HL-60/S4 treated with phorbol 12-myristate 13-acetate at 8.2 ng/mL for 4 days and 3 days (cell line): ENCODE results near the gene CARD14.
"Not testable (repeated sequence)": the region's sequence is repeated elsewhere in the genome, so short reads cannot be mapped to it uniquely, and the experiment has no call there.

Experiments used
- in situ Hi-C: fragments of 300-500 bp; cut with MboI; formaldehyde crosslinking; loops from 2 replicates; pipeline ENCODE4 v1.15.0; 2022; ENCODE audit warnings: low sequenced_read_pairs

The CARD14 gene

GRCh38 chr17:80223142-80223815, 53.4 kb downstream of the CARD14 start:
- in situ Hi-C loops = no loop called here

GRCh38 chr17:80223838-80224497, 54.1 kb downstream of the CARD14 start:
- in situ Hi-C loops = no loop called here

DNA sequence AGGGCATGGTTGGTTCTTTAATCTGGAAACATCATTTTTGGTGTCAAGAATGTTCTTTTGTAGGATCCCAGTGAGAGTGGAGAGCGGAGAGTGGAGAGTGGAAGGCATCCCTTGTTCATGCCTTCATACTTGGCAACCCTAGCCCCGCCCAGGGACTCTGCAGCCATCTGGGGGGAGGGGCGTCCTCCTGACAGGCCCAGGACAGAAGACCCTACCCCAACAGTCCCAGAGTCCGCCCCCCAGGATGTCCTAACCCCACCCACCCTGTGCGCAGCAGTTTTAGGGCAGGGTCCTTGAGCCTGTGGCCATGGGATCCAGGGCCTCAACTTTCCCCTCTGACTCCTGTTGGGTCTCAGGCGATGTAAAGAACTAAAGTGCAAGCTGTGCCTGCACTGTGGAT, 54.9 kb downstream of the CARD14 start:
- in situ Hi-C loops = no loop called here

GRCh38 chr17:80225230-80225629, 55.4 kb downstream of the CARD14 start:
- in situ Hi-C loops = no loop called here

GRCh38 chr17:80227156-80227555, 57.3 kb downstream of the CARD14 start:
- in situ Hi-C loops = no loop called here

DNA sequence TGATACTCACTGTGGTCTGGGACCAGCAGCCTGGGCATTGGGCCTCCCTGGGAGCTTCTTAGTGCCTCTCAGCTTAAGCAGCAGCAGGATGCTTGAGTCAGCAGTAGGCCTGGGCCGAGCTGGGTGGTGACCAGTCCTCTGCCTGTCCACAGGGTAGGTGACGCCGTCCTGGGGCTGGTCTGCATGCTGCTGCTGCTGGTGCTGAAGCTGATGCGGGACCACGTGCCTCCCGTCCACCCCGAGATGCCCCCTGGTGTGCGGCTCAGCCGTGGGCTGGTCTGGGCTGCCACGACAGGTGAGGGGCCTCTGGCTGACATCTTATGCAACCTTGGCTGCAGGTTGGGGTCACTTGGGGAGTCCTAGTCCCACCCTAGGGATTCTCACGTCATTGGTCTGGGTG, 57.8 kb downstream of the CARD14 start:
- in situ Hi-C loops = no loop called here

- in situ Hi-C loops = no loop called here
Observed at GRCh38 chr17:80228477-80228876, 58.6 kb downstream of the CARD14 start.

GRCh38 chr17:80229011-80229410, 59.2 kb downstream of the CARD14 start:
- in situ Hi-C loops = no loop called here

DNA sequence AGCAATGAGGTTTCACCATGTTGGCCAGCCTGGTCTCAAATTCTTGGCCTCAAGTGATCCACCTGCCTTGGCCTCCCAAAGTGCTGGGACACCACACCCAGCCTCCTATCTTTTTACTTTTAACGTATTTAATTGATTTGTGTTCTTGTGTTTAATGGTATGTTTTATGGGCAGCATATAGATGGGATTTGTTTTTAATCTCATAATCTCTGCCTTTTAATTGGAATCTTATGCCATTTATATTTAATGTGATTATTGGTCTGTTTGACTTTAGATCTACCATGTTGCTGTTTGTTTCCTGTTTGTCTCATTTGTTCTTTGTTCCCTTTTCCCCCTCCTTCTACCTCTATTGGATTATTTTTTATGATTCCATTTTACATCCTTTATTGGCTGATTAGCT, 62.6 kb downstream of the CARD14 start:
- in situ Hi-C loops = no loop called here

- in situ Hi-C loops = no loop called here
Observed at GRCh38 chr17:80233202-80233601, 63.4 kb downstream of the CARD14 start.

- in situ Hi-C loops = no loop called here
Observed at GRCh38 chr17:80236911-80237310, 67.1 kb downstream of the CARD14 start.

- in situ Hi-C loops = no loop called here
Observed at GRCh38 chr17:80237386-80237785, 67.6 kb downstream of the CARD14 start.

DNA sequence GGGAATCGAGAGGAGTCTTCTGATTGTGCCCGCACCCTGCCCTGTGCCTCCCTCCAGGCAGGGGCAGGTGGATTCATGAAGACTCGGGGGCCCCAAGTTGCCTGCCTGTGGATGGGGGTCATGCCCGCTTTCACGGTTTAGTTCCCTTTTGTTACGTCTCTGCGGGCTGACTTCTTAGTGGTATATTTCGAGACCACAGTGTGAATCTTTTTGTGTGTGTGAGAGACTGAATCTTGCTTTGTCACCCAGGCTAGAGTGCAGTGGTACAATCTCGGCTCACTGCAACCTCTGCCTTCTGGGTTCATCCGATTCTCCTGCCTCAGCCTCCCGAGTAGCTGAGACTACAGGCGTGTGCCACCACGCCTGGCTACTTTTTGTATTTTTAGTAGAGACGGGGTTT, 72.7 kb downstream of the CARD14 start:
- in situ Hi-C loops = no loop called here

DNA sequence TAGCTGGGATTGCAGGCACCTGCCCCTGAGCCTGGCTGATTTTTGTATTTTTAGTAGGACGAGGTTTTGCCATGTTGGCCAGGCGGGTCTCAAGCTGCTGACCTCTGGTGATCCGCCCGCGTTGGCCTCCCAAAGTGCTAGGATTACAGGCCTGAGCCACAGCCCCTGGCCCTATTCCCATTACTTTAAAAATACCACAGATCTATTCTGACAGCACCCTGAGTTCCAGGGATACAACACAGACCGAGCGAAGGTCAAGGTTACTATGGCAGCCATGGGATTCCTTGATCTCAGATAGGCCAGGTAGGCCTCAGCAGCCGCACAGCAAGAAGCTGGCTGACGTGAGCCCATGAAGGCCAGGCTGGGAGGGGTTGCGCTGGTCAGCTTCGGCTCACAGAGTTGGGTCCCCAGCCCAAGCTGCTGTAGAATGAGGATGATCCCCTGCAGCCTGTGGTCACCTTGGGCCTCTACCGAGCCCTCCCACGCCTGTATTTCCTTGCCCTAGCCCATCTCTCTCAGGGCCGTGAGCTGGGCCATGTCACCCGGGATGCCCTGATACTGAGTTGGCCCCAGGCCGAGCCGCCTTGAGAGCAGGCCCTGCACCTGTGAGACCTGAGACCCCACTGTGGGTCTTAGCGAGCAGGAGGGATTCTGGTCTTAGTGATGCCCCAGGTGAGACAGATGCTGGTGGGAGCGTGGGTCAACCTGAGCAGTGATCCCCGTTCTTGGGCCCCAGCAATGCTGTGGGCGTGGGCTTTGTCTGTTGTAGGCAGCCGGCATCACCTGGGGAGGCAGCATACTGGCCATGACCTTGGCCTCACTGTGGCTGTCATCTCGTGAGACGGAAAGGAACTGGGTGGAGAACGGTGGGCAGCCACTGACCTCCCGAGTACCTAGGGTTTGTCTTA, 74.0 kb downstream of the CARD14 start:
- in situ Hi-C loops = no loop called here

GRCh38 chr17:80244448-80244847, 74.6 kb downstream of the CARD14 start:
- in situ Hi-C loops = not testable (repeated sequence)

DNA sequence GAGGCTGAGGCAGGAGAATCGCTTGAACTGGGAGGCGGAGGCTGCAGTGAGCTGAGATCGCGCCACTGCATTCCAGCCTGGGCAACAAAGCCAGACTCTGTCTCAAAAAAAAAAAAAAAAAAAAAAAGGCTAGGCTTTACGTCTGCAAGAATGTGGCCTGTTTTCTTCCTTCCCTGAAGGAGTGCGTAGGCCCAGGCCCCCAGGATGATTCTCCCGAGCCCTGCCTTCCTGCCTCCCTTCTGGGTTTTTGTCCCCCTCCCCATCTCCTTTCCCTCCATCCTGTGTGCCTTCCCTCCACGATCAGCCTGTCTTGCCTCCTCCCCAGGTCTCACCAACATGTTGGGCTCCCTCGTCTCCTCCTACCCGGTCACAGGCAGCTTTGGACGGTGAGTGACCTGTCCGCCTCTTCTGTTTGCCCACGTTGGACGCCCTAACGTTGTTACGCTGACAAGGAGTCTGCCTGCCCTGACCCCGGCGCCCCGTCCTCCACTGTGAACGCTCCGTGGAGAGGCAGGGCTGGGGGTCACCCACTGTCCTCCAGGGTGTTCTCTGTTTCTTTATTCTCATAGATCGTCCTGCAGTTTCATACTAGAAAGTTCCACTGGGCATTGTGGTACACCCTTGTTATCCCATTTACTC, 75.2 kb downstream of the CARD14 start:
- in situ Hi-C loops = no loop called here

- in situ Hi-C loops = no loop called here
Observed at GRCh38 chr17:80245566-80246265, 75.9 kb downstream of the CARD14 start.

DNA sequence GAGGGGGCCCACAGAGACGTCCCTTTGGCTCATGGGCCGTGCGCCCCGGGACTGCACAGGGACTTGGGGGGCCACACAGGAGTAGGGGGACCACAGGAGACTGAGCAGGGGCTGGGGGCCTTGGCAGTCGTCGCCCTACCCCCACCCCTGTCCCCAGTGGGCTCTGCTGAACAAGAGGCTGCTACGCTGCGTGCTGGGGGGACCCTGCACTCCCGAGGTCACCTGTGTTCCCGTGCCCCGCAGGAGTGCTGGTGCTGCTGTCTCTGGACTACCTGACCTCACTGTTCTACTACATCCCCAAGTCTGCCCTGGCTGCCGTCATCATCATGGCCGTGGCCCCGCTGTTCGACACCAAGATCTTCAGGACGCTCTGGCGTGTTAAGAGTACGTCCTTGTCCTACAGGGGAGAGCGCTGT, 76.4 kb downstream of the CARD14 start:
- in situ Hi-C loops = no loop called here

- in situ Hi-C loops = no loop called here
Observed at GRCh38 chr17:80246726-80247125, 76.9 kb downstream of the CARD14 start.

DNA sequence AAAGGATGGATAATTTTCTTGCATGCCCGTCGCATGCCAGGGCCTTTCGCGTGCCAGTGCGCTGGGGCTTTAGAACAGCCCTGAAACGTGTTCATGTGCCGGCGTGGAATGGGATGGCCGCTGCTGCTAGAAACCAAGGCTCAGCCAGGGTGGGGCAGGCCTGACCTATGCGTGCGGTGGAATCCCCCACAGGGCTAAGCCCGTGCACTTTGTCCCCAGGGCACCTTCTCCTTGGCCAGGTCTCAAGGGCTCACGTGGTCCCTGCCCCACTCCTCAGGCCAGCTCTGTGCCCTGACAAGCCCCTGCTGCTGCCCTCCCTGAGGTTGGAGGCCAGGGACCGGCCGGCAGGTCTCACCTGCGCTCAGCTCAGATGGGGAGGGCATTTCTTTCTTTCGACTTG, 77.7 kb downstream of the CARD14 start:
- in situ Hi-C loops = no loop called here
